OCI-LY3 (cell line): Measurements from ENCODE around the gene PNLIP.

Experiments used
- H2AFZ ChIP-seq: fragments of 200-600, 300-600 bp; shearing (Covaris generic); 2 replicates; pipeline ENCODE4 v1.6.0; 2014; ENCODE audit warnings: antibody characterized with exemption, low read depth, low read length
- H3K27ac ChIP-seq: fragments of 200-600, 300-600 bp; sonication (generic); 2 replicates; pipeline ENCODE4 v1.5.1; 2014; ENCODE audit warnings: mild to moderate bottlenecking, low read length, moderate library complexity, mixed read lengths
- H3K27me3 ChIP-seq: fragments of 200-600, 300-600 bp; sonication (generic); 2 replicates; pipeline ENCODE4 v1.6.1; 2014; ENCODE audit warnings: low read depth, low read length, mixed read lengths
- H3K36me3 ChIP-seq: fragments of 200-600, 300-600 bp; sonication (generic); replicated peaks from 2 replicates; pipeline ENCODE3; 2014; ENCODE audit warnings: low read depth, low read length, mixed read lengths
- H3K4me1 ChIP-seq: fragments of 300-600, 200-600 bp; sonication (generic); 2 replicates; pipeline ENCODE4 v1.6.1; 2014; ENCODE audit warnings: low read length, mixed read lengths
- H3K4me2 ChIP-seq: fragments of 200-600, 300-600 bp; sonication (generic); 2 replicates; pipeline ENCODE4 v1.6.1; 2014; ENCODE audit warnings: low read length, mixed read lengths
- H3K4me3 ChIP-seq: fragments of 300-600, 200-600 bp; sonication (generic); 2 replicates; pipeline ENCODE4 v1.5.1; 2014; ENCODE audit warnings: antibody characterized with exemption, mild to moderate bottlenecking, low read length, moderate library complexity
- H3K79me2 ChIP-seq: fragments of 300-600, 200-600 bp; shearing (Covaris generic); 2 replicates; pipeline ENCODE4 v1.6.1; 2014; ENCODE audit warnings: mild to moderate bottlenecking, low read length, mixed read lengths
- H3K9ac ChIP-seq: fragments of 300-600, 200-600 bp; shearing (Covaris generic); 2 replicates; pipeline ENCODE4 v1.6.0; 2014; ENCODE audit warnings: mild to moderate bottlenecking, low read length, moderate library complexity
- H3K9me3 ChIP-seq: fragments of 200-600, 300-600 bp; shearing (Covaris generic); 2 replicates; pipeline ENCODE4 v1.6.1; 2014; ENCODE audit warnings: low read length, mixed read lengths; ENCODE audit not compliant: insufficient read depth
- H4K20me1 ChIP-seq: fragments of 200-600, 300-600 bp; sonication (generic); 2 replicates; pipeline ENCODE4 v1.6.1; 2016; ENCODE audit warnings: low read length, mixed read lengths; ENCODE audit not compliant: insufficient read depth
- CTCF ChIP-seq: fragments of 200-600, 300-600 bp; sonication (generic); IDR thresholded peaks from 2 replicates; pipeline ENCODE4 v1.5.1; 2014; ENCODE audit warnings: antibody characterized with exemption, low read length, low read depth
- EZH2phosphoT487 ChIP-seq: fragments of 200-600 bp; shearing (Covaris generic); IDR thresholded peaks from 2 replicates; pipeline ENCODE4 v1.6.1; 2018; ENCODE audit warnings: antibody characterized with exemption, mixed run types, low read depth

The PNLIP gene

GRCh38 chr10:116542007-116542677 is 3.6 kb upstream of the PNLIP start:
- no peaks in the 10 kb centered on the region for H3K9me3 ChIP-seq
- no peaks in the 10 kb centered on the region for H3K27me3 ChIP-seq
- H3K27ac ChIP-seq, result no peak overlapping the region
- no peaks in the 10 kb centered on the region for H3K79me2 ChIP-seq
- H3K4me1 ChIP-seq, result no peaks in the 10 kb centered on the region
- no peaks in the 10 kb centered on the region for H4K20me1 ChIP-seq
- H3K4me2 ChIP-seq, result no peak overlapping the region
- H3K9ac ChIP-seq, result no peak overlapping the region
- no peaks in the 10 kb centered on the region for H3K36me3 ChIP-seq
- H3K4me3 ChIP-seq, result no peak overlapping the region
- no peak overlapping the region for H2AFZ ChIP-seq
- TF ChIP-seq EZH2phosphoT487 (no peak), CTCF (no peak)

GRCh38 chr10:116545122-116545521 is 609 bp upstream of the PNLIP start:
- Histone ChIP-seq H3K4me1 (no peaks in the 10 kb centered on the region), H3K4me3 (no peak overlapping the region), H4K20me1 (no peaks in the 10 kb centered on the region), H3K27me3 (no peaks in the 10 kb centered on the region), H3K79me2 (no peaks in the 10 kb centered on the region), H3K27ac (no peak overlapping the region), H3K36me3 (no peaks in the 10 kb centered on the region), H3K9me3 (no peaks in the 10 kb centered on the region), H3K4me2 (no peak overlapping the region), H2AFZ (no peak overlapping the region), H3K9ac (no peak overlapping the region)
- TF ChIP-seq CTCF (no peak), EZH2phosphoT487 (no peak)

- Histone ChIP-seq H3K36me3 (no peaks in the 10 kb centered on the region), H4K20me1 (no peaks in the 10 kb centered on the region), H3K27ac (no peak overlapping the region), H3K9me3 (no peaks in the 10 kb centered on the region), H3K4me2 (no peak overlapping the region), H3K79me2 (no peaks in the 10 kb centered on the region), H3K9ac (no peak overlapping the region), H3K4me1 (no peaks in the 10 kb centered on the region), H2AFZ (no peak overlapping the region), H3K27me3 (no peaks in the 10 kb centered on the region), H3K4me3 (no peak overlapping the region)
- TF ChIP-seq CTCF, result no peak
- TF ChIP-seq EZH2phosphoT487, result no peak
Measured at GRCh38 chr10:116548301-116548700, 2.6 kb downstream of the PNLIP start.

GRCh38 chr10:116553378-116553980 is 7.7 kb downstream of the PNLIP start:
- TF ChIP-seq EZH2phosphoT487, result no peak
- Histone ChIP-seq H3K4me3 (no peak overlapping the region), H3K27me3 (no peaks in the 10 kb centered on the region), H3K27ac (no peak overlapping the region), H3K9ac (no peak overlapping the region), H3K9me3 (no peaks in the 10 kb centered on the region), H4K20me1 (no peaks in the 10 kb centered on the region), H3K4me2 (no peak overlapping the region), H3K79me2 (no peaks in the 10 kb centered on the region), H3K4me1 (no peaks in the 10 kb centered on the region), H2AFZ (no peak overlapping the region), H3K36me3 (no peaks in the 10 kb centered on the region)
